Measurements from ENCODE around the gene KIAA0513. TPM values are rescaled to one million over a fixed set of nuclear protein-coding genes. Genes with fewer than 3 reads are reported as not detected.

KIAA0513 gene
- total RNA-seq, 3 donors from 2014 or later, result 31.9 to 36.5 (median 33.5) TPM

- Histone ChIP-seq H3K36me3 (ENCODE audit: low read depth) (no peaks in the 10 kb centered on the region), H3K4me1 (ENCODE audit: low read depth) (peaks cover 16% of the 10 kb centered on the region), H3K4me3 (no peak overlapping the region), H3K9me3 (no peaks in the 10 kb centered on the region)
- DNase-seq, result no peak
- TF ChIP-seq CTCF (IDR thresholded peaks at IDR 0.05), result no peak
- ATAC-seq, result no peak
- intact Hi-C loops (cut with DNase I, micrococcal nuclease), result no loop called here
Measured at GRCh38 chr16:85087899-85088569, 60.4 kb downstream of the KIAA0513 start.

- no peak for ATAC-seq
Measured at GRCh38 chr16:85088570-85089199, 61.1 kb downstream of the KIAA0513 start.

DNA sequence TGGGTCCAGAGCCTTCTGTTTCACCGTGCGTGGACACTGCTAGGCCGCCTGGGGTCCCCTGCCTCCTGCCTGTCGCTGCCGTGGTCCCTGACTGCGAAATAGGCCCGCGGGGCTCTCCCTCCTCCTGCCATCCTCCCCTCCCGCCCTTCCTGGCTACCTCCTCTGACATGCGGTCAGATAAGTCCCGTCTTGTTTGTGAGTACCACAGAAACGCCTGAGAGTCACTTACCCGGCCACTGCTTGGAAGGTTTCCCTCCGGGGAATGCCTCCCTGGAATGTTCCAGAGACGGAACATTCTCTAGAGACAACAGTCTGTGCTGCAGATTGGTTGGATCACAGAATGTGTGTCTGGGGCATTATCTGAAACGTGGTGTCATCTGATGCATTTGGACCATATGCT, 61.9 kb downstream of the KIAA0513 start:
- Histone ChIP-seq H3K4me3 (no peak overlapping the region), H3K9me3 (no peaks in the 10 kb centered on the region), H3K4me1 (ENCODE audit: low read depth) (peaks cover 16% of the 10 kb centered on the region), H3K36me3 (ENCODE audit: low read depth) (no peaks in the 10 kb centered on the region)
- ATAC-seq, result no peak
- TF ChIP-seq CTCF (IDR thresholded peaks at IDR 0.05), result no peak
- DNase-seq, result no peak
- intact Hi-C loops (cut with DNase I, micrococcal nuclease), result no loop called here

More at GRCh38 chr16:85088570-85089199, 61.1 kb downstream of the KIAA0513 start:
- Histone ChIP-seq H3K4me3 (no peak overlapping the region), H3K36me3 (ENCODE audit: low read depth) (no peaks in the 10 kb centered on the region), H3K9me3 (no peaks in the 10 kb centered on the region), H3K4me1 (ENCODE audit: low read depth) (peaks cover 16% of the 10 kb centered on the region)
- DNase-seq, result no peak
- no peak for TF ChIP-seq CTCF (IDR thresholded peaks at IDR 0.05)
- intact Hi-C loops (cut with DNase I, micrococcal nuclease), result no loop called here

GRCh38 chr16:85090181-85090580, 62.6 kb downstream of the KIAA0513 start:
- Histone ChIP-seq H3K4me3 (no peak overlapping the region), H3K36me3 (ENCODE audit: low read depth) (no peaks in the 10 kb centered on the region), H3K4me1 (ENCODE audit: low read depth) (peaks cover 16% of the 10 kb centered on the region), H3K9me3 (no peaks in the 10 kb centered on the region)
- DNase-seq (no peak), ATAC-seq (no peak)
- intact Hi-C loops (cut with DNase I, micrococcal nuclease), result no loop called here
- TF ChIP-seq CTCF (IDR thresholded peaks at IDR 0.05), result no peak

DNA sequence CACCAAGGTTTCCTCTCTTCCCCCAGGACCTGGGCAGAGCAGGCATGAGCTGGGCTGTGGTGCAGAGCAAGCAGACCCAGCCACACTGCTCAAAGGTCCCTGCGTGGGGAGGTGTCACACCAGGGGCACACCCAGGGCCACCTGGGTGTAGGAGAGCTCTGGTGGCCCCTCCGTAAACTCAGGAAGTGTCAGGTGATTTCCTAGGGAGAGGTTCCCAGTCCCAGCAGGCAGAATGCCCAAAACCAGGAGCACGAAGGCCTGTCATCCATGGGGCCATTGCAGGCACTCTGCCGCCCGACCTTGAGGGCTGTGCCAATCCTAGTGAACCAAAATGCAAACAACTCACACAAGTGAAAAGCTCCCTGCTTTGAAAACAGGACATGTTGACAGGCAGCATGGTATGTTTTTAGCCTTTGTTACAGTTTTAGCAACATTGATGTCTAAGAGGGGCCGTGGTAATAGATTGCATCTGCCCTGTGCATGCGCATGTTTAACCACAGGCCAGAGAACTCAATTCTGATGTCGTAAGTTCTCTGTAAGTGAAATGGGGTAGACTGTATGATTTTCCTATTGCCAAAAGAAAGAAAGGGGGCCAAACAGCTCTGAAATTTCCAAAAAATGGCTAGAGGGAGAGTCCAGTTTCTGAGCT, 63.4 kb downstream of the KIAA0513 start:
- Histone ChIP-seq H3K9me3 (no peaks in the 10 kb centered on the region), H3K36me3 (ENCODE audit: low read depth) (no peaks in the 10 kb centered on the region), H3K4me1 (ENCODE audit: low read depth) (peaks cover 16% of the 10 kb centered on the region), H3K4me3 (no peak overlapping the region)
- DNase-seq, result peak in 1 of 3 donors; percentile 30
- ATAC-seq, result peak; percentile 41
- TF ChIP-seq CTCF (IDR thresholded peaks at IDR 0.05), result no peak
- intact Hi-C loops (cut with DNase I, micrococcal nuclease), result no loop called here

Data from mucosa of descending colon (tissue), 3 donors.